GM23338 (cell line): ENCODE data around the gene GARS1. TPM values are rescaled to one million over a fixed set of nuclear protein-coding genes. Genes with fewer than 3 reads are reported as not detected.
A peak's percentile ranks its signal among the peaks of the same experiment; 100 is the strongest.

Experiments used
- ATAC-seq: fragments of 200-7000 bp; cut with Tn5 transposase; 3 replicates; pipeline ENCODE4 v1.9.1; 2020
- DNase-seq: peaks from one replicate; pipeline ENCODE4 v3.0.0-alpha.2; 2015; ENCODE audit warnings: low spot score
- H2AFZ ChIP-seq: fragments of 200-600 bp; sonication (generic); 2 replicates; pipeline ENCODE4 v1.8.0; 2016; ENCODE audit warnings: antibody characterized with exemption, mild to moderate bottlenecking, moderate library complexity
- H3F3A ChIP-seq: fragments of 200-600 bp; sonication (generic); replicated peaks from 2 replicates; pipeline ENCODE4 v1.8.0; 2017; ENCODE audit warnings: antibody characterized with exemption, mixed run types, low read depth
- H3K27ac ChIP-seq: fragments of 200-600 bp; sonication (generic); 2 replicates; pipeline ENCODE4 v1.6.1; 2016; ENCODE audit warnings: low read depth
- H3K27me3 ChIP-seq: fragments of 200-600 bp; sonication (generic); 2 replicates; pipeline ENCODE4 v1.8.0; 2016; ENCODE audit warnings: mild to moderate bottlenecking, mixed run types, moderate library complexity; ENCODE audit not compliant: insufficient read depth
- H3K36me3 ChIP-seq: fragments of 200-600 bp; sonication (generic); 2 replicates; pipeline ENCODE4 v1.8.0; 2016; ENCODE audit warnings: mild to moderate bottlenecking; ENCODE audit not compliant: insufficient read depth
- H3K4me1 ChIP-seq: fragments of 200-600 bp; sonication (generic); 2 replicates; pipeline ENCODE4 v1.8.0; 2016; ENCODE audit warnings: mild to moderate bottlenecking, moderate library complexity; ENCODE audit not compliant: insufficient read depth
- H3K4me2 ChIP-seq: fragments of 200-600 bp; sonication (generic); 2 replicates; pipeline ENCODE4 v1.7.1; 2017; ENCODE audit warnings: mixed run types
- H3K4me3 ChIP-seq: fragments of 200-600 bp; sonication (generic); 2 replicates; pipeline ENCODE4 v1.6.1; 2016; ENCODE audit warnings: mixed run types
- H3K79me2 ChIP-seq: fragments of 200-600 bp; sonication (generic); replicated peaks from 2 replicates; pipeline ENCODE4 v1.8.0; 2017; ENCODE audit warnings: mild to moderate bottlenecking; ENCODE audit not compliant: insufficient read depth
- H3K9me2 ChIP-seq: fragments of 200-600 bp; sonication (generic); 2 replicates; pipeline ENCODE4 v1.8.0; 2017; ENCODE audit not compliant: insufficient read depth
- H4K20me1 ChIP-seq: fragments of 200-600 bp; sonication (generic); replicated peaks from 2 replicates; pipeline ENCODE4 v1.8.0; 2017; ENCODE audit warnings: mild to moderate bottlenecking; ENCODE audit not compliant: insufficient read depth
- H3K27ac Mint-ChIP-seq: 2 replicates; pipeline ENCODE4 v1.8.0; 2020; ENCODE audit warnings: inconsistent platforms, mild to moderate bottlenecking, moderate library complexity, mixed read lengths
- H3K27me3 Mint-ChIP-seq: 3 replicates; pipeline ENCODE4 v1.8.0; 2022; ENCODE audit warnings: low read depth, mild to moderate bottlenecking, moderate library complexity, mixed read lengths, inconsistent platforms; ENCODE audit not compliant: insufficient read depth, poor library complexity
- H3K36me3 Mint-ChIP-seq: 3 replicates; pipeline ENCODE4 v1.8.0; 2021; ENCODE audit warnings: low read depth, mild to moderate bottlenecking, inconsistent platforms, moderate library complexity, mixed read lengths
- H3K4me1 Mint-ChIP-seq: 3 replicates; pipeline ENCODE4 v1.8.0; 2020; ENCODE audit warnings: mild to moderate bottlenecking, inconsistent platforms, mixed read lengths
- H3K4me3 Mint-ChIP-seq: 3 replicates; pipeline ENCODE4 v1.8.0; 2021; ENCODE audit warnings: moderate library complexity, mild to moderate bottlenecking, inconsistent platforms, mixed read lengths
- H3K9me3 Mint-ChIP-seq: 3 replicates; pipeline ENCODE4 v1.8.0; 2020; ENCODE audit warnings: moderate library complexity, mild to moderate bottlenecking, inconsistent platforms, mixed read lengths
- CREB1 ChIP-seq: fragments of 250-450 bp; sonication (Bioruptor Pico); IDR thresholded peaks from 2 replicates; pipeline ENCODE4 v1.5.0; 2020; ENCODE audit warnings: low read depth, mild to moderate bottlenecking, moderate library complexity
- EZH2 ChIP-seq: fragments of 200-600 bp; sonication (generic); IDR thresholded peaks from one replicate; pipeline ENCODE4 v1.8.0; 2017; ENCODE audit warnings: antibody characterized with exemption, mild to moderate bottlenecking, low read depth; ENCODE audit not compliant: unreplicated experiment
- EZH2phosphoT487 ChIP-seq: fragments of 200-600 bp; sonication (generic); IDR thresholded peaks from one replicate; pipeline ENCODE4 v1.8.1; 2018; ENCODE audit warnings: antibody characterized with exemption; ENCODE audit not compliant: unreplicated experiment
- JUNB ChIP-seq: IDR thresholded peaks from one replicate; pipeline ENCODE4 v1.6.1; 2016; ENCODE audit warnings: antibody characterized with exemption; ENCODE audit not compliant: unreplicated experiment
- NANOG ChIP-seq: IDR thresholded peaks from 2 replicates; pipeline ENCODE4 v1.6.1; 2016; ENCODE audit warnings: antibody characterized with exemption, borderline replicate concordance
- POLR2AphosphoS5 ChIP-seq: IDR thresholded peaks from 2 replicates; pipeline ENCODE4 v1.6.1; 2016; ENCODE audit warnings: antibody characterized with exemption, low read depth
- STAT1 ChIP-seq: IDR thresholded peaks from one replicate; pipeline ENCODE4 v1.6.1; 2016; ENCODE audit warnings: antibody characterized with exemption; ENCODE audit not compliant: unreplicated experiment
- ZNF114 ChIP-seq: fragments of 250-450 bp; sonication (Bioruptor Pico); IDR thresholded peaks from 2 replicates; pipeline ENCODE4 v1.5.0; 2020; ENCODE audit warnings: mild to moderate bottlenecking, moderate library complexity
- ZNF331 ChIP-seq: fragments of 250-450 bp; sonication (Bioruptor Pico); IDR thresholded peaks from 2 replicates; pipeline ENCODE4 v1.5.0; 2020; ENCODE audit warnings: low read depth, mild to moderate bottlenecking, moderate library complexity
- polyA plus RNA-seq: library from polyadenylated mRNA; unstranded; fragments of >200 nt; fragmentation: Nextera tagmentation; extraction: Ambion mirVana; gene quantifications from 2 replicates; pipeline ENCODE4 v1.2.1, GENCODE V29; 2016
- total RNA-seq: library from RNA; depleted of rRNA; stranded (reverse); fragments of >200 nt; shearing (Covaris generic); gene quantifications from 2 replicates; pipeline ENCODE4 v1.2.3, GENCODE V29; 2014
- TF ChIP-seq, protein P1 (sequence below): fragments of 250-450 bp; sonication (Bioruptor Pico); IDR thresholded peaks from 2 replicates; pipeline ENCODE4 v1.5.0; 2020; ENCODE audit warnings: mild to moderate bottlenecking, moderate library complexity
- TF ChIP-seq, protein P2 (sequence below), 2 experiments: fragments of 200-600 bp in 1 of 2; sonication (generic) in 1 of 2; conservative IDR thresholded peaks; 2 replicates each; pipeline versions ENCODE4 v1.5.1 to v1.6.1; 2016 to 2017; ENCODE audit warnings: antibody characterized with exemption in 2 of 2, low read depth in 2 of 2, mild to moderate bottlenecking in 2 of 2, moderate library complexity in 1 of 2
- TF ChIP-seq, protein P3 (sequence below): IDR thresholded peaks from one replicate; pipeline ENCODE4 v1.6.1; 2018; ENCODE audit warnings: antibody characterized with exemption; ENCODE audit not compliant: unreplicated experiment
- TF ChIP-seq, protein P4 (sequence below): IDR thresholded peaks from 2 replicates; pipeline ENCODE4 v1.6.1; 2016; ENCODE audit warnings: antibody characterized with exemption

Gene GARS1
- total and polyA plus RNA-seq, 2 experiments from 2014 or later, result 207 to 241 TPM

DNA sequence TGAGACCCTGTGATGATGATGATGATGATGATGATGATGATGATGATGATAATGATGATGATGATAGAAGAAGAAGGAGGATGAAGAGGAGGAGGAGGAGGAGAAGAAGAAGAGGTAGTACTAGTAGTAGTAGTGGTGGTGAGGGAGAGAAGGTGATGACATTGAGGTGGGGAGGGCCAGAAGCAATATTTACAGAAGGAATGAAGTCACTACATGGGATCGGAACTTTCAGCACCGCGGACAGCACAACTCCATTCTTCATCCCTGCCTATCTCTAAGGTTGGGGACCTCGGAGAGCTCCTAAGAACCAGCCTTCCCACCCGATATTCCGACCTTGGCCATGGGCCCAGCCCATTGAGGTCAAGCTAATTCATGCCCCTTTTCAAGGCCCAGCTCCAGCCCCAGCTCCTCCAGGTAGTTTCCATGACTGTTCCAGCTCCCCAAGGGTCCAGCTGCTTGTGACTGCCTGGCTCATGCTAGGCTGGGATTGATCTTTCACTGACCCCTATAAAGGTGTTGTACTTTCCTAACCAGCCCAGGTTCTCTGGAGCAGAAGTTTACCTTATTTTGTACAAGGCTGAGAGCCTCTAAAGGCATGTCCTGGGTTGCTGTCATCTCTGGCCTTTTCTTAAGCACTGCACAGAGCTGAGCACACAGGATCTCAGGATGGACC, 77.3 kb downstream of the GARS1 start:
- peak; percentile 92 for DNase-seq
- no peak overlapping the region for H2AFZ ChIP-seq
- H3K27me3 Mint-ChIP-seq, result peaks cover 6% of the 10 kb centered on the region

More for the DNA sequence above, 77.3 kb downstream of the GARS1 start:
- Mint-ChIP-seq H3K9me3 (no peaks in the 10 kb centered on the region; the same call in 2 of the 3 replicates), H3K4me3 (no peak overlapping the region), H3K36me3 (no peaks in the 10 kb centered on the region), H3K4me1 (peaks cover 4% of the 10 kb centered on the region; the same call in 1 of the 3 replicates), H3K27ac (no peak overlapping the region)
- Histone ChIP-seq H3K4me2 (no peak overlapping the region), H3K27me3 (no peaks in the 10 kb centered on the region), H3K79me2 (no peaks in the 10 kb centered on the region), H3F3A (no peaks in the 10 kb centered on the region), H3K36me3 (no peaks in the 10 kb centered on the region), H3K9me2 (no peaks in the 10 kb centered on the region), H3K4me3 (no peak overlapping the region), H4K20me1 (0 out of 2 replicates have a peak, but pooled peaks cover 4% of the 10 kb centered on the region), H3K27ac (no peak overlapping the region), H3K4me1 (no peaks in the 10 kb centered on the region)
- TF ChIP-seq, protein P1, sequence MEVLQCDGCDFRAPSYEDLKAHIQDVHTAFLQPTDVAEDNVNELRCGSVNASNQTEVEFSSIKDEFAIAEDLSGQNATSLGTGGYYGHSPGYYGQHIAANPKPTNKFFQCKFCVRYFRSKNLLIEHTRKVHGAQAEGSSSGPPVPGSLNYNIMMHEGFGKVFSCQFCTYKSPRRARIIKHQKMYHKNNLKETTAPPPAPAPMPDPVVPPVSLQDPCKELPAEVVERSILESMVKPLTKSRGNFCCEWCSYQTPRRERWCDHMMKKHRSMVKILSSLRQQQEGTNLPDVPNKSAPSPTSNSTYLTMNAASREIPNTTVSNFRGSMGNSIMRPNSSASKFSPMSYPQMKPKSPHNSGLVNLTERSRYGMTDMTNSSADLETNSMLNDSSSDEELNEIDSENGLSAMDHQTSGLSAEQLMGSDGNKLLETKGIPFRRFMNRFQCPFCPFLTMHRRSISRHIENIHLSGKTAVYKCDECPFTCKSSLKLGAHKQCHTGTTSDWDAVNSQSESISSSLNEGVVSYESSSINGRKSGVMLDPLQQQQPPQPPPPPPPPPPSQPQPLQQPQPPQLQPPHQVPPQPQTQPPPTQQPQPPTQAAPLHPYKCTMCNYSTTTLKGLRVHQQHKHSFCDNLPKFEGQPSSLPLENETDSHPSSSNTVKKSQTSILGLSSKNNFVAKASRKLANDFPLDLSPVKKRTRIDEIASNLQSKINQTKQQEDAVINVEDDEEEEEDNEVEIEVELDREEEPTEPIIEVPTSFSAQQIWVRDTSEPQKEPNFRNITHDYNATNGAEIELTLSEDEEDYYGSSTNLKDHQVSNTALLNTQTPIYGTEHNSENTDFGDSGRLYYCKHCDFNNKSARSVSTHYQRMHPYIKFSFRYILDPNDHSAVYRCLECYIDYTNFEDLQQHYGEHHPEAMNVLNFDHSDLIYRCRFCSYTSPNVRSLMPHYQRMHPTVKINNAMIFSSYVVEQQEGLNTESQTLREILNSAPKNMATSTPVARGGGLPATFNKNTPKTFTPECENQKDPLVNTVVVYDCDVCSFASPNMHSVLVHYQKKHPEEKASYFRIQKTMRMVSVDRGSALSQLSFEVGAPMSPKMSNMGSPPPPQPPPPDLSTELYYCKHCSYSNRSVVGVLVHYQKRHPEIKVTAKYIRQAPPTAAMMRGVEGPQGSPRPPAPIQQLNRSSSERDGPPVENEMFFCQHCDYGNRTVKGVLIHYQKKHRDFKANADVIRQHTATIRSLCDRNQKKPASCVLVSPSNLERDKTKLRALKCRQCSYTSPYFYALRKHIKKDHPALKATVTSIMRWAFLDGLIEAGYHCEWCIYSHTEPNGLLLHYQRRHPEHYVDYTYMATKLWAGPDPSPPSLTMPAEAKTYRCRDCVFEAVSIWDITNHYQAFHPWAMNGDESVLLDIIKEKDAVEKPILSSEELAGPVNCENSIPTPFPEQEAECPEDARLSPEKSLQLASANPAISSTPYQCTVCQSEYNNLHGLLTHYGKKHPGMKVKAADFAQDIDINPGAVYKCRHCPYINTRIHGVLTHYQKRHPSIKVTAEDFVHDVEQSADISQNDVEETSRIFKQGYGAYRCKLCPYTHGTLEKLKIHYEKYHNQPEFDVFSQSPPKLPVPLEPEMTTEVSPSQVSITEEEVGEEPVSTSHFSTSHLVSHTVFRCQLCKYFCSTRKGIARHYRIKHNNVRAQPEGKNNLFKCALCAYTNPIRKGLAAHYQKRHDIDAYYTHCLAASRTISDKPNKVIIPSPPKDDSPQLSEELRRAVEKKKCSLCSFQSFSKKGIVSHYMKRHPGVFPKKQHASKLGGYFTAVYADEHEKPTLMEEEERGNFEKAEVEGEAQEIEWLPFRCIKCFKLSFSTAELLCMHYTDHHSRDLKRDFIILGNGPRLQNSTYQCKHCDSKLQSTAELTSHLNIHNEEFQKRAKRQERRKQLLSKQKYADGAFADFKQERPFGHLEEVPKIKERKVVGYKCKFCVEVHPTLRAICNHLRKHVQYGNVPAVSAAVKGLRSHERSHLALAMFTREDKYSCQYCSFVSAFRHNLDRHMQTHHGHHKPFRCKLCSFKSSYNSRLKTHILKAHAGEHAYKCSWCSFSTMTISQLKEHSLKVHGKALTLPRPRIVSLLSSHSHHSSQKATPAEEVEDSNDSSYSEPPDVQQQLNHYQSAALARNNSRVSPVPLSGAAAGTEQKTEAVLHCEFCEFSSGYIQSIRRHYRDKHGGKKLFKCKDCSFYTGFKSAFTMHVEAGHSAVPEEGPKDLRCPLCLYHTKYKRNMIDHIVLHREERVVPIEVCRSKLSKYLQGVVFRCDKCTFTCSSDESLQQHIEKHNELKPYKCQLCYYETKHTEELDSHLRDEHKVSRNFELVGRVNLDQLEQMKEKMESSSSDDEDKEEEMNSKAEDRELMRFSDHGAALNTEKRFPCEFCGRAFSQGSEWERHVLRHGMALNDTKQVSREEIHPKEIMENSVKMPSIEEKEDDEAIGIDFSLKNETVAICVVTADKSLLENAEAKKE (CRISPR knock-in tag), result peak; percentile 80
- TF ChIP-seq, protein P2, sequence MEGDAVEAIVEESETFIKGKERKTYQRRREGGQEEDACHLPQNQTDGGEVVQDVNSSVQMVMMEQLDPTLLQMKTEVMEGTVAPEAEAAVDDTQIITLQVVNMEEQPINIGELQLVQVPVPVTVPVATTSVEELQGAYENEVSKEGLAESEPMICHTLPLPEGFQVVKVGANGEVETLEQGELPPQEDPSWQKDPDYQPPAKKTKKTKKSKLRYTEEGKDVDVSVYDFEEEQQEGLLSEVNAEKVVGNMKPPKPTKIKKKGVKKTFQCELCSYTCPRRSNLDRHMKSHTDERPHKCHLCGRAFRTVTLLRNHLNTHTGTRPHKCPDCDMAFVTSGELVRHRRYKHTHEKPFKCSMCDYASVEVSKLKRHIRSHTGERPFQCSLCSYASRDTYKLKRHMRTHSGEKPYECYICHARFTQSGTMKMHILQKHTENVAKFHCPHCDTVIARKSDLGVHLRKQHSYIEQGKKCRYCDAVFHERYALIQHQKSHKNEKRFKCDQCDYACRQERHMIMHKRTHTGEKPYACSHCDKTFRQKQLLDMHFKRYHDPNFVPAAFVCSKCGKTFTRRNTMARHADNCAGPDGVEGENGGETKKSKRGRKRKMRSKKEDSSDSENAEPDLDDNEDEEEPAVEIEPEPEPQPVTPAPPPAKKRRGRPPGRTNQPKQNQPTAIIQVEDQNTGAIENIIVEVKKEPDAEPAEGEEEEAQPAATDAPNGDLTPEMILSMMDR (conservative IDR thresholded peaks at IDR 0.05; ENCODE audit: low read depth in 2 of 2), result no peak
- TF ChIP-seq CREB1, result peak; percentile 18; the same call in 1 of the 2 replicates
- TF ChIP-seq ZNF331, result peak; percentile 50
- TF ChIP-seq, protein P3, sequence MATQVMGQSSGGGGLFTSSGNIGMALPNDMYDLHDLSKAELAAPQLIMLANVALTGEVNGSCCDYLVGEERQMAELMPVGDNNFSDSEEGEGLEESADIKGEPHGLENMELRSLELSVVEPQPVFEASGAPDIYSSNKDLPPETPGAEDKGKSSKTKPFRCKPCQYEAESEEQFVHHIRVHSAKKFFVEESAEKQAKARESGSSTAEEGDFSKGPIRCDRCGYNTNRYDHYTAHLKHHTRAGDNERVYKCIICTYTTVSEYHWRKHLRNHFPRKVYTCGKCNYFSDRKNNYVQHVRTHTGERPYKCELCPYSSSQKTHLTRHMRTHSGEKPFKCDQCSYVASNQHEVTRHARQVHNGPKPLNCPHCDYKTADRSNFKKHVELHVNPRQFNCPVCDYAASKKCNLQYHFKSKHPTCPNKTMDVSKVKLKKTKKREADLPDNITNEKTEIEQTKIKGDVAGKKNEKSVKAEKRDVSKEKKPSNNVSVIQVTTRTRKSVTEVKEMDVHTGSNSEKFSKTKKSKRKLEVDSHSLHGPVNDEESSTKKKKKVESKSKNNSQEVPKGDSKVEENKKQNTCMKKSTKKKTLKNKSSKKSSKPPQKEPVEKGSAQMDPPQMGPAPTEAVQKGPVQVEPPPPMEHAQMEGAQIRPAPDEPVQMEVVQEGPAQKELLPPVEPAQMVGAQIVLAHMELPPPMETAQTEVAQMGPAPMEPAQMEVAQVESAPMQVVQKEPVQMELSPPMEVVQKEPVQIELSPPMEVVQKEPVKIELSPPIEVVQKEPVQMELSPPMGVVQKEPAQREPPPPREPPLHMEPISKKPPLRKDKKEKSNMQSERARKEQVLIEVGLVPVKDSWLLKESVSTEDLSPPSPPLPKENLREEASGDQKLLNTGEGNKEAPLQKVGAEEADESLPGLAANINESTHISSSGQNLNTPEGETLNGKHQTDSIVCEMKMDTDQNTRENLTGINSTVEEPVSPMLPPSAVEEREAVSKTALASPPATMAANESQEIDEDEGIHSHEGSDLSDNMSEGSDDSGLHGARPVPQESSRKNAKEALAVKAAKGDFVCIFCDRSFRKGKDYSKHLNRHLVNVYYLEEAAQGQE, result peak; percentile 95
- TF ChIP-seq EZH2, result no peak
- TF ChIP-seq JUNB, result no peak
- no peak for TF ChIP-seq POLR2AphosphoS5
- TF ChIP-seq, protein P4, sequence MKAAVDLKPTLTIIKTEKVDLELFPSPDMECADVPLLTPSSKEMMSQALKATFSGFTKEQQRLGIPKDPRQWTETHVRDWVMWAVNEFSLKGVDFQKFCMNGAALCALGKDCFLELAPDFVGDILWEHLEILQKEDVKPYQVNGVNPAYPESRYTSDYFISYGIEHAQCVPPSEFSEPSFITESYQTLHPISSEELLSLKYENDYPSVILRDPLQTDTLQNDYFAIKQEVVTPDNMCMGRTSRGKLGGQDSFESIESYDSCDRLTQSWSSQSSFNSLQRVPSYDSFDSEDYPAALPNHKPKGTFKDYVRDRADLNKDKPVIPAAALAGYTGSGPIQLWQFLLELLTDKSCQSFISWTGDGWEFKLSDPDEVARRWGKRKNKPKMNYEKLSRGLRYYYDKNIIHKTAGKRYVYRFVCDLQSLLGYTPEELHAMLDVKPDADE, result no peak
- no peak for TF ChIP-seq EZH2phosphoT487
- no peak for TF ChIP-seq STAT1
- peak; percentile 74; the same call in 1 of the 2 replicates for TF ChIP-seq ZNF114 (CRISPR knock-in tag)
- TF ChIP-seq NANOG, result no peak
- peak; percentile 92 for ATAC-seq
